ENCODE results near the gene MDM2.

DNA sequence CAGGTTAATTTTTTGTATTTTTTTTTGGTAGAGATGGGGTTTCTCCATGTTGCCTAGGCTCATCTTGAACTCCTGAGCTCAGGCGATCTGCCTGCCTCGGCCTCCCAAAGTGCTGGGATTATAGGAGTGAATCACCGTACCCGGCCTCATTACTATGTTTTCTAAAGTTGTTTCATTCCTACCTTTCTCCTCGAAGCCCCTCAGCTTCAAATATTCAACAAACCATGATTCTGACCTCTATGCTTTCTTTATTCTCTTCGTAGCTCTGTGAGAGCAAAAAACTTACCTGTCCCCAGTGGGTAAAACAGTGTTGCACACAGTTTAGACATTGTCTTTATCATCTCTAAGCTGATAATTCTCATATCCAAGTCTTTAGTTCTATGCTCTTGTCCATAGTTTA, 26.2 kb upstream of the MDM2 start:
- TF ChIP-seq EZH2 (IDR thresholded peaks at IDR 0.05; ENCODE audit: low read length, missing control alignments): no peak
- TF ChIP-seq, protein P1, sequence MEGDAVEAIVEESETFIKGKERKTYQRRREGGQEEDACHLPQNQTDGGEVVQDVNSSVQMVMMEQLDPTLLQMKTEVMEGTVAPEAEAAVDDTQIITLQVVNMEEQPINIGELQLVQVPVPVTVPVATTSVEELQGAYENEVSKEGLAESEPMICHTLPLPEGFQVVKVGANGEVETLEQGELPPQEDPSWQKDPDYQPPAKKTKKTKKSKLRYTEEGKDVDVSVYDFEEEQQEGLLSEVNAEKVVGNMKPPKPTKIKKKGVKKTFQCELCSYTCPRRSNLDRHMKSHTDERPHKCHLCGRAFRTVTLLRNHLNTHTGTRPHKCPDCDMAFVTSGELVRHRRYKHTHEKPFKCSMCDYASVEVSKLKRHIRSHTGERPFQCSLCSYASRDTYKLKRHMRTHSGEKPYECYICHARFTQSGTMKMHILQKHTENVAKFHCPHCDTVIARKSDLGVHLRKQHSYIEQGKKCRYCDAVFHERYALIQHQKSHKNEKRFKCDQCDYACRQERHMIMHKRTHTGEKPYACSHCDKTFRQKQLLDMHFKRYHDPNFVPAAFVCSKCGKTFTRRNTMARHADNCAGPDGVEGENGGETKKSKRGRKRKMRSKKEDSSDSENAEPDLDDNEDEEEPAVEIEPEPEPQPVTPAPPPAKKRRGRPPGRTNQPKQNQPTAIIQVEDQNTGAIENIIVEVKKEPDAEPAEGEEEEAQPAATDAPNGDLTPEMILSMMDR (conservative IDR thresholded peaks at IDR 0.05 in 1 of 2, IDR thresholded peaks at IDR 0.05 in 1 of 2; ENCODE audit: low read depth in 1 of 2, low read length in 2 of 2): no peak
